Lung (tissue), 12 donors: ENCODE data around the gene AFF1. TPM values are rescaled to one million over a fixed set of nuclear protein-coding genes. Genes with fewer than 3 reads are reported as not detected.

Experiments used
- ATAC-seq: fragments of 200-7000 bp; cut with Tn5 transposase; one replicate; pipeline ENCODE4 v1.9.1; 2020; ENCODE audit warnings: moderate number of reproducible peaks; ENCODE audit not compliant: insufficient read depth, low FRiP score
- DNase-seq, 3 donors: peaks; one replicate each; pipeline ENCODE4 v3.0.0-alpha.2; 2013 to 2017
- H3K27ac ChIP-seq, 2 donors: one replicate each; pipeline ENCODE4 v1.5.1; 2013; ENCODE audit warnings: mild to moderate bottlenecking in 2 of 2, moderate library complexity in 2 of 2, control low read depth in 1 of 2, inconsistent platforms in 1 of 2, low read depth in 1 of 2, low read length in 1 of 2
- H3K27me3 ChIP-seq, 3 donors: one replicate each; pipeline ENCODE4 v1.5.1; 2013; ENCODE audit warnings: low read length in 2 of 3; ENCODE audit not compliant: control insufficient read depth in 3 of 3, insufficient read depth in 3 of 3
- H3K36me3 ChIP-seq, 4 donors: one replicate each; pipeline ENCODE4 v1.5.1; 2013; ENCODE audit warnings: low read length in 4 of 4, mild to moderate bottlenecking in 1 of 4, moderate library complexity in 1 of 4; ENCODE audit not compliant: control insufficient read depth in 4 of 4, insufficient read depth in 4 of 4
- H3K4me1 ChIP-seq, 5 donors: one replicate each; pipeline ENCODE4 v1.5.1; 2013; ENCODE audit warnings: low read length in 5 of 5, mild to moderate bottlenecking in 2 of 5, moderate library complexity in 1 of 5; ENCODE audit not compliant: control insufficient read depth in 5 of 5, insufficient read depth in 5 of 5
- H3K4me3 ChIP-seq: one replicate; pipeline ENCODE4 v1.5.1; 2013; ENCODE audit warnings: mild to moderate bottlenecking, control low read depth, moderate library complexity
- H3K9ac ChIP-seq, 2 donors: one replicate each; pipeline ENCODE4 v1.5.1; 2013; ENCODE audit warnings: low read length in 2 of 2, control low read depth in 1 of 2; ENCODE audit not compliant: insufficient read depth in 1 of 2
- H3K9me3 ChIP-seq, 4 donors: one replicate each; pipeline ENCODE4 v1.5.1; 2013; ENCODE audit warnings: low read length in 3 of 4, mild to moderate bottlenecking in 1 of 4, moderate library complexity in 1 of 4; ENCODE audit not compliant: control insufficient read depth in 4 of 4, insufficient read depth in 3 of 4
- WGBS, 2 donors: extraction: QIAGEN DNeasy Blood & Tissue Kit; methylation state at CpG; one replicate each; pipeline ENCODE4 v1.1.7; 2013; 5-methylcytosine and 5-hydroxymethylcytosine counted together
- polyA plus RNA-seq, 2 donors: library from polyadenylated mRNA; stranded (reverse); fragments of 200-250 nt; gene quantifications; one replicate each; pipeline ENCODE4 v1.2.1, GENCODE V29; 2013
- total RNA-seq, 2 donors: library from RNA; depleted of rRNA in 1 of 2; stranded (reverse); fragments of >200 nt in 1 of 2; gene quantifications; one replicate each; pipeline ENCODE4 v1.2.1, GENCODE V29; 2014 to 2021
- TF ChIP-seq, protein P1 (sequence below): IDR thresholded peaks from 2 replicates; pipeline ENCODE4 v1.5.1; 2012; ENCODE audit warnings: mild to moderate bottlenecking; ENCODE audit errors: control extremely low read depth, extremely low read depth
- donor health status: control.
- donor health status: control.
- donor health status: Bipolar disorder and iron deficiency.
- donor health status: healthy.
- donor health status: DM: yes; HTN: yes; CAD: no.

The AFF1 gene
- total and polyA plus RNA-seq, 4 donors = 9.5 to 79.0 (median 35.8) TPM

GRCh38 chr4:87030124-87030523 lies 95.3 kb downstream of the AFF1 start:
- no peak overlapping the region for H3K9ac ChIP-seq

GRCh38 chr4:87030755-87031441 lies 96.1 kb downstream of the AFF1 start:
- H3K9me3 ChIP-seq = no peaks in the 10 kb centered on the region
- H3K4me3 ChIP-seq = no peak overlapping the region
- H3K27me3 ChIP-seq = no peaks in the 10 kb centered on the region
- H3K27ac ChIP-seq = peak overlapping the region; percentile 29 to 66
- H3K9ac ChIP-seq = peak overlapping the region in 1 of 2 donors; percentile 35
- peak; percentile 6 for ATAC-seq
- 59 to 69% methylated on average over 13 of the region's 13 CpGs for WGBS, 2 donors
- H3K4me1 ChIP-seq = peaks cover 20 to 69% (median 29%) of the 10 kb centered on the region in 5 donors
- DNase-seq = peak; percentile 30 to 64 (median 57)
- TF ChIP-seq, protein P1, sequence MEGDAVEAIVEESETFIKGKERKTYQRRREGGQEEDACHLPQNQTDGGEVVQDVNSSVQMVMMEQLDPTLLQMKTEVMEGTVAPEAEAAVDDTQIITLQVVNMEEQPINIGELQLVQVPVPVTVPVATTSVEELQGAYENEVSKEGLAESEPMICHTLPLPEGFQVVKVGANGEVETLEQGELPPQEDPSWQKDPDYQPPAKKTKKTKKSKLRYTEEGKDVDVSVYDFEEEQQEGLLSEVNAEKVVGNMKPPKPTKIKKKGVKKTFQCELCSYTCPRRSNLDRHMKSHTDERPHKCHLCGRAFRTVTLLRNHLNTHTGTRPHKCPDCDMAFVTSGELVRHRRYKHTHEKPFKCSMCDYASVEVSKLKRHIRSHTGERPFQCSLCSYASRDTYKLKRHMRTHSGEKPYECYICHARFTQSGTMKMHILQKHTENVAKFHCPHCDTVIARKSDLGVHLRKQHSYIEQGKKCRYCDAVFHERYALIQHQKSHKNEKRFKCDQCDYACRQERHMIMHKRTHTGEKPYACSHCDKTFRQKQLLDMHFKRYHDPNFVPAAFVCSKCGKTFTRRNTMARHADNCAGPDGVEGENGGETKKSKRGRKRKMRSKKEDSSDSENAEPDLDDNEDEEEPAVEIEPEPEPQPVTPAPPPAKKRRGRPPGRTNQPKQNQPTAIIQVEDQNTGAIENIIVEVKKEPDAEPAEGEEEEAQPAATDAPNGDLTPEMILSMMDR = no peak
- H3K36me3 ChIP-seq = no peaks in the 10 kb centered on the region

More at GRCh38 chr4:87030124-87030523, 95.3 kb downstream of the AFF1 start:
- WGBS, 2 donors = 80 to 90% methylated on average over 4 of the region's 4 CpGs
- H3K27me3 ChIP-seq = no peaks in the 10 kb centered on the region
- peaks cover 25 to 75% (median 36%) of the 10 kb centered on the region in 5 donors for H3K4me1 ChIP-seq
- no peaks in the 10 kb centered on the region for H3K9me3 ChIP-seq
- ATAC-seq (no peak), DNase-seq (no peak)
- H3K4me3 ChIP-seq = no peak overlapping the region
- TF ChIP-seq, protein P1 = no peak
- no peaks in the 10 kb centered on the region for H3K36me3 ChIP-seq
- H3K27ac ChIP-seq = peak overlapping the region in 1 of 2 donors; percentile 29

DNA sequence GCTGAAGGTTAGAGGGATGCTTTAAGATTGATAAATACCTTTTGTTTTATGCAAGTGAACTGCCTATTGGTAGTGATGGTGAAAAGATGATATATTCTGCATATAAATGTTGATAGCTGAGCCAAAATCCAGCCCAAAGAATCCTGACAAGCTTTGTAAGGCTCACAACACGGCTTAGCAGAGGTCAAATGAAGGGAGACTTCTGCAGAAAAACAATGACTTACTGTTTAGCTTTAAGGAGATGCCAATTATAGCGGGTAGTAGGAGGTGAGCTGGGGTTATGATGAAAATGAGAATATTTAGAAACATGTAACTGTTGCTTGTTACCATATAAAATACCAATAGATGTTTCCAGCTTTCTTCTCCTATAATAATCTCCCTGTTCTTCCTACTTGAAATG lies 97.1 kb downstream of the AFF1 start:
- Histone ChIP-seq H3K4me1 (peaks cover 18 to 72% (median 35%) of the 10 kb centered on the region in 5 donors), H3K36me3 (no peaks in the 10 kb centered on the region), H3K27ac (peak overlapping the region in 1 of 2 donors; percentile 79), H3K27me3 (no peaks in the 10 kb centered on the region), H3K4me3 (no peak overlapping the region), H3K9me3 (no peaks in the 10 kb centered on the region), H3K9ac (no peak overlapping the region)
- 37 to 64% methylated on average over 2 of the region's 2 CpGs for WGBS, 2 donors
- TF ChIP-seq, protein P1 = no peak
- no peak for ATAC-seq
- no peak for DNase-seq
